Brain microvascular endothelial cell (primary cell): Measurements from ENCODE around the gene CCL2.

ENCODE experiments used
- DNase-seq: peaks from one replicate; pipeline ENCODE4 v3.0.0-alpha.2; 2020
- H3K27ac ChIP-seq: fragments of 250-450 bp; sonication (Bioruptor Pico); 2 replicates; pipeline ENCODE4 v1.5.1; 2020; ENCODE audit warnings: mild to moderate bottlenecking, moderate library complexity
- H3K27me3 ChIP-seq: fragments of 250-450 bp; sonication (Bioruptor Pico); replicated peaks from 2 replicates; pipeline ENCODE4 v1.5.1; 2020; ENCODE audit warnings: mild to moderate bottlenecking
- H3K36me3 ChIP-seq: fragments of 250-450 bp; sonication (Bioruptor Pico); replicated peaks from 2 replicates; pipeline ENCODE4 v1.5.1; 2020; ENCODE audit warnings: mild to moderate bottlenecking
- H3K4me3 ChIP-seq: 2 replicates; pipeline ENCODE4 v1.5.1; 2011; ENCODE audit warnings: low read depth, mild to moderate bottlenecking, control low read depth, low read length, moderate library complexity
- CTCF ChIP-seq: IDR thresholded peaks from 2 replicates; pipeline ENCODE4 v1.5.1; 2011; ENCODE audit warnings: low read depth, mild to moderate bottlenecking, moderate library complexity, low read length, control low read depth, inconsistent platforms; ENCODE audit errors: missing control alignments
- in situ Hi-C: cut with HindIII; loops from 2 replicates; pipeline ENCODE4 v1.10.0; 2017; ENCODE audit warnings: low sequenced_read_pairs, low pct_ligation_motif_present

The CCL2 gene

GRCh38 chr17:34234616-34235015, 20.5 kb upstream of the CCL2 start:
- no peak for DNase-seq
- Histone ChIP-seq H3K4me3 (no peak overlapping the region), H3K27ac (no peak overlapping the region), H3K36me3 (no peaks in the 10 kb centered on the region), H3K27me3 (no peaks in the 10 kb centered on the region)
- no peak for TF ChIP-seq CTCF
- in situ Hi-C loops, result no loop called here

- no peak overlapping the region for H3K4me3 ChIP-seq
- H3K36me3 ChIP-seq, result no peaks in the 10 kb centered on the region
- no peak for TF ChIP-seq CTCF
- no peak overlapping the region for H3K27ac ChIP-seq
- no peak for DNase-seq
- H3K27me3 ChIP-seq, result no peaks in the 10 kb centered on the region
- in situ Hi-C loops, result no loop called here
Measured at GRCh38 chr17:34235389-34236028, 19.6 kb upstream of the CCL2 start.

GRCh38 chr17:34236281-34236892, 18.7 kb upstream of the CCL2 start:
- H3K27ac ChIP-seq, result no peak overlapping the region
- H3K36me3 ChIP-seq, result no peaks in the 10 kb centered on the region
- TF ChIP-seq CTCF, result no peak
- in situ Hi-C loops, result no loop called here
- no peaks in the 10 kb centered on the region for H3K27me3 ChIP-seq
- no peak overlapping the region for H3K4me3 ChIP-seq
- DNase-seq, result no peak

- no peak for DNase-seq
- no peak for TF ChIP-seq CTCF
- no peaks in the 10 kb centered on the region for H3K27me3 ChIP-seq
- no peak overlapping the region for H3K4me3 ChIP-seq
- in situ Hi-C loops, result no loop called here
- H3K36me3 ChIP-seq, result no peaks in the 10 kb centered on the region
- no peak overlapping the region for H3K27ac ChIP-seq
Measured at GRCh38 chr17:34237458-34237857, 17.6 kb upstream of the CCL2 start.

- no peak for DNase-seq
- in situ Hi-C loops, result no loop called here
- H3K36me3 ChIP-seq, result no peaks in the 10 kb centered on the region
- no peak overlapping the region for H3K4me3 ChIP-seq
- no peaks in the 10 kb centered on the region for H3K27me3 ChIP-seq
- no peak for TF ChIP-seq CTCF
- no peak overlapping the region for H3K27ac ChIP-seq
Measured at GRCh38 chr17:34241062-34241461, 14.0 kb upstream of the CCL2 start.
